Erythroblast (primary cell): Measurements from ENCODE around the gene EIF5A.

Source experiments
- GATA1 ChIP-seq: IDR thresholded peaks from 2 replicates; pipeline ENCODE4 v1.6.1; 2011; ENCODE audit warnings: low read depth, mild to moderate bottlenecking, control low read depth, low read length, moderate library complexity
- POLR2A ChIP-seq: IDR thresholded peaks from 2 replicates; pipeline ENCODE4 v1.6.1; 2011; ENCODE audit warnings: mild to moderate bottlenecking, low read length

GRCh38 chr17:7330638-7331015 is 23.2 kb downstream of the EIF5A start:
- TF ChIP-seq POLR2A, result no peak
- no peak for TF ChIP-seq GATA1
